ENCODE measurements around the gene SH3BP5.

Gene SH3BP5

DNA sequence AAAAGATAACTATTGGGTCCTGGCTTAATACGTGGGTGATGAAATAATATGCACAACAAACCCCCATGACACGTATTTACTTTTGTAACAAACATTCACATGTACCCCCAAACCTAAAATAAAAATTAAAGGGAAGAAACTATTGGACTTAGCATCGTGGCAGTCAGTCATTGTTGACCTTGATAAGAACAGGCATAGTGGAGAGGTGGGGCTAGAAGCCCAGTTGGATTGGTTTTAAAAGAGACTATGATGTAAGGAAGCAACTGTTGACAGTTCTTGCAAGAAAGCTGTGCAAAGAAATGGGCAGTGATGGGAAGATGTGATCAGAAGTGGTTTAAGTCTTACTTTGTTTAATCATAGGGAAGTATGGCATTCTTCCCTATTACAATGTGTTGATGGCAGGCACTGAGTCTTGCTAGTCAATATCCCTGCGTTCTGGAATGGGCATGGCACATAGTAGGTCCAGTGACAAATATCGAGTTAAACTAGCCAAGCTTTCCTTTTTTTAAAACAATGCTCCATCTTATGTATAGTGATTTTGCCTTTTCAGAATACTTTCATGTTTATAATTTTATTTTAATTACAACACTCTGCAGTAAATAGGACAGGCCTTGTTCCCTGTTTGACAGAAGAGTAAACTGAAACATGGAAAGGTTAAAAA, 88.4 kb downstream of the SH3BP5 start:
- DNase-seq = no peak

DNA sequence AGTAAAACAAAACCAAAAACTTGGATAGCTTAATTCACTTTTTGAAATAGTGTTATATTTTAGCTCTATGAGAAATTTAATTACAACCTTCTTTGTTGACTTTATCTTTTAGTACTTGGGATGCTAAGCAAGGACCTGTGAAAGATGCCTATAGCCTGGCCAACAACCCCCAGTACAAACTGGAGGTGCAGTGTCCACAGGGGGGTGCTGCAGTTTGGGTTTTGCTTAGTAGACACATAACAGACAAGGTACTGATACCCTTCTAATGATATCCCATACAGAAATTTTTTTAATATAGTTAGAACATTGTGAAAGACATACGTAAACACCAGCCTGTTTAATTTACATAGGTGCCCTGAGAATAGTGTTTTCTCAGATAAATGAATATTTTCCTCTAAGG, 91.0 kb downstream of the SH3BP5 start:
- peak in 4 of 5 donors; percentile 15 to 45 (median 36) for DNase-seq

DNA sequence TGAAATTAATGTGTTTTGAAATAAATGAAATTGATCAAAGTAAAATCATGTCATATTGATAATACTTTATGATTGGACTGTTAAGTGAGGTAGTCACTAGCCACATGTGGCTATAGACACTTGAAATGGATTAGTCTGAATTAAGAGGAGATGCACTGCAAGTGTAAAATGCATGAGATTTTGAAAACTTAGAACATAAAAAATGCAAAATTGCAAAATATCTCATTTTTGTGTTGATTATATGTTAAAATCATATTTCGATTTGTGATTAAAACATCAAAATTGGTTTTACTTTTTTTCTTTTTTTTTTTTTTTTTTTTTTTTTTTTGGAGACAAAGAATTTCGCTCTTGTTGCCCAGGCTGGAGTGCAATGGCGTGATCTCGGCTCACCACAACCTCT, 103.1 kb downstream of the SH3BP5 start:
- no peak for DNase-seq

DNA sequence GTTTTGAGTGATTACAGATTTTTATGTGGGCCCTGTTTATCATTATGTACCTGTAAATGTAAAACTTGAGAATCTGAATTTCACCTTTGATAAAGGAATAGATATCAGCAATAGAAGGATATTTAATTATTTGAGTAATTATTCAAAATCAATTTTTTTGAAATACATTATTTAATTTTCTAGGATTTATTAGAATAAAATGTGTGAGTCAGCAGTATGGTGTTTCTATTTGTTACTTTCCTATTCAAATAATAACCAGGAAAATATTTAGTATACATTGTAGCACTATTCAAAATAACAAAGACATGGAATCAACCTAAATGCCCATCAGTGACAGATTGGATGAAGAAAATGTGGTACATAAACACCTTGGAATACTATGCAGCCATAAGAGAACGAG, 104.2 kb downstream of the SH3BP5 start:
- no peak for DNase-seq

DNA sequence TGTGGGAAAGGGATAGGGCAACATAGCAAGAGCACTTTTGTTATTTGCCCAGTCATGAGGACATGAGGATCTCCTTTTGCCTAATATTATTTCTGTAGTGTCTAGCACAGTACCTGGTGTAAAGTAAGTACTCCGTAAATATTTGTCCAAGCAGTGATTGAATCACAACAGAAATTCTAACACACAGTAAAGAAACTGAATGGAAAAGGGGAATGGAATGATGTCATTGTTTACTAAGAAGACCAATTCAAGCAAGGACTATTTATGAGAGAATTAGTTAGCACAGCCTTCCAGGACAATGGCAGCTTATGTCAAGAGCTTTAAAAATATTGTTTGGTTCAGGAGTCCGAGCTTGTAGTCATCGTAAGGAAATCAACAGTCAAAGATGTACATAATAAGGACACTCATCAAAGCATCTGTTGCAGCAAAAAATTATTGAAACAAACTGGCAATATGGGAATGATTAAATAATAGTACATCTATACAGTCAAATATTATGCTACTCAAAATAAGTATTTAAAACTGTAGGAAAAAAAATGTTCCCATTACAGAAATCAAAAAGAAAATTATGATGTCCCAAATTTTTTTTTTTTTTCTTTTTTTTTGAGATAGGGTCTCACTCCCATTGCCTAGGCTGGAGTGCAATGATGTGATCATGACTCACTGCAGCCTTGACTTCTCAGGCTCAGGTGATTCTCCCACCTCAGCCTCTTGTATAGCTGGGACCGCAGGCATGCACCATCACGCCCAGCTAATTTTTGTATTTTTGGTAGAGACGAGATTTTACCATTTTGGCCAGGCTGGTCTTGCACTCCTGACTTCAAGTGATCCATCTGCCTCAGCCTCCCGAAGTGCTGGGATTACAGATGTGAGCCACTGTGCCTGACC, 108.5 kb downstream of the SH3BP5 start:
- no peak for DNase-seq

DNA sequence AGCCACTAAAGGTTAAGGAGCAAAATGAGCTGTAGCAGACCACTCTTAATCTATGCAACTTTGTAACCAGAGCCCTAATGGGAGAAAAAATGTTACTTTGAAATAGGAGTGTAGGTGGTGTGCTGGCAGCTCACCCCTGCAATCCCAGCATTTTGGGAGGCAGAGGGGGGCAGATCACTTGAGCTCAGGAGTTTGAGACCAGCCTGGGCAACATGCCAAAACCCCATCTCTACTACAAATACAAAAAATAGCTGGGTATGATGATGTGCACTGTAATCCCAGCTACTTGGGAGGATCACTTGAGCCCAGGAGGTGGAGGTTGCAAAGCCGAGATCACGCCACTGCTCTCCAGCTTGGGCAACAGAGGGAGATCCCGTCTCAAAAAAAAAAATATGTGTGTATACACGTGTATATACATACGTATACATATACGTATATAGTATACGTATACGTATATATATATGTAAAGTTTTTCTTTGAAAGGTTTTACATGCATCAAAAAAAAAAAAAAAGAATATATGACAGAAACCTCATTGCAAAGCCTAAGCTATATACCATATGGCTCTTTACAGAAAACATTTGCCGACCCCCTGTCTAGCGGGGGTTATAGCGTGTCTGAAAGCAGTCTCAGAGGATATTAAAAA, 110.7 kb downstream of the SH3BP5 start:
- no peak for DNase-seq

DNA sequence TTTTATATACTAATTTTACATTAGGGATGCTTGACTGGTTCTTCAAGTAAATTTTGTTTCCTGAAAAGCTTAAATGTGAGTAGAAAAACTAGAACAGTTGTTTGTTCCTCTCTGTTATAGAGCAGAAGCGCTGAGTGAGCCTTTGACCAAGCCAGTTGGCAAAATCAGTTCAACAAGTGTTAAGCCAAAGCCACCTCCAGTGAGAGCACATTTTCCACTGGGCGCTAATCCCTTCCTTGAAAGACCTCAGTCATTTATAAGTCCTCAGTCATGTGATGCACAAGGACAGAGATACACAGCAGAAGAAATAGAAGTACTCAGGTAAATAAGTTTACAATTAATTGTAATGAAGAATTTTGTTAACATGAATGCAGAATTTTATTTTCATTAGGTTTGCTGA, 111.7 kb downstream of the SH3BP5 start:
- no peak for DNase-seq

DNA sequence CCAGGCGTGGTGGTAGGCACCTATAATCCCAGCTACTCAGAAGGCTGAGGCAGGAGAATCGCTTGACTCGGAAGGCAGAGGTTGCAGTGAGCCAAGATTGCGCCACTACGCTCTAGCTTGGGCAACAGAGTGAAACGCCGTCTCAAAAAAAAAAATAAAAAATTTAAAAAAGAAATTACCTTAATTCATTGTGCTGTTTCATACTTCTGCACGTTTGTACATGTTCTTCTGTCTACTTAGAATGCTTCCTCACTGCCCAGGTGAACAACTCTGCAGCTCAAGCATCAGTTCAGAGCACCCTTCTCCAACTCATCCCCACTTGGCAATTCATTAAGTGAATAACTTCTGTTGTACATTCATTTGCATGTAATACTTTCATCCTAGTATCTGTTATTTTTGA, 112.3 kb downstream of the SH3BP5 start:
- no peak for DNase-seq

DNA sequence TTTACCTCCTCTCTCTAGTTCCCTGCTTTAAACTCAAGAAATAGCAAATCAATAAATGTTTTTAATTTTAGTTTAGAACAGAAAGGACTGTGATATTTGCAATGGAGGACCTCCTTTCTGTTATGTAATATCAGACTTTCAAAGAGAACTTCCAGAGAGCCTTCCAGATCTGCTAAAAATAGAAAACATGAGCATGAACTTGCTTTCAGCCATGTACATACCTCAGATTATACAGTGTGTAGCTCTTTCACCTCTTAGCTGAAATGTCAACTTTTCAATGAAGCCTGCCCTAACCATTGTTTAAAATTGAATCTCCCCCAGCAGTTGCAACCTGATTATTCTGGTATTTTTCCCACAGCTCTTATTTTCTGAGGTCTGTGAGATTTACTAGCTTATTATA, 113.7 kb downstream of the SH3BP5 start:
- no peak for DNase-seq

DNA sequence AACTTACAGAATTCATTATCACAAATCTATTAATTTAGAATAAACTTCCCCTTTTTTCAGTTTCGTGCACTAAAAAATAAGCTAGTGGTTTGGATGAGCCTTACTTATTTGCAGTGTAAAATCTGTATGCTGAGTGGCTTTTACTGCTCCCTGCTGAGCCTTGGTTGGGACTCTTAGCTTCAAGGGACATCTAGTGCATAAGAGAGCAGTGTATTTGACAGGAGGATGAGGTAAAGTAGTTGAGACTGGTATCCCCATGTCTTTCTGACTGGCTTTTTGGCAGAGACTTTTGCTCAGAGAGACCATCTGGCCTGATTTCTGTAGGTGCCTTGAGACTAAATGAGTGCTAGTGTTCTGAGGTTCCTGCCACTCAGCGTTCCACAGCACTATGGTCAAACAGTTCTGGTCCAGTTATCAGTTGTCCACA, 114.5 kb downstream of the SH3BP5 start:
- no peak for DNase-seq

DNA sequence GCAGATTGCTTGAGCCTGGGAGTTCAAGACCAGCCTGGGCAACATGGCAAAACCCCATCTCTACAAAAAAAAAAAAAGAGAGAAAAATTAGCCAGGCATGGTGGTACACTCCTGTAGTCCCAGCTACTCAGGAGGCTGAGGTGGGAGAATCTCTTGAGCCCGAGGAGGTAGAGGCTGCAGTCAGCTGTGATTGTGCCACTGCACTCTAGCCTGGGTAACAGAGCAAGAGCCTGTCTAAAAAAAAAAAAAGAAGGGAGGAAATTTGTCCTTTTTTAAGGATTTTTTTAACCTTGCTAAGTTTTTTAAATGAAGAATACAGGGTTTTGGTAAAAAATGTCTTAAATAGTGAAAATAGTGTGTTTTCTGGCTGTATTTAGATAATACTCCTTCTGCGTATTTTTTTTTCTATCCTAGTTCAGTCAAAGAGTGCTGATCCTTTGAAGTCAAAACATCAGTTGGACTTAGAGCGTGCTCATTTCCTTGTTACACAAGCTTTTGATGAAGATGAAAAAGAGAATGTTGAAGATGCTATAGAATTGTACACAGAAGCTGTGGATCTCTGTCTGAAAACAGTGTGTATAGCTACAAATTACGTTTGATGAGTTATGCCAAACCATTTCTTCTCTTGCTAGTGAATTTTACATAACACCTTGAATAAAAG, 115.2 kb downstream of the SH3BP5 start:
- DNase-seq = no peak

DNA sequence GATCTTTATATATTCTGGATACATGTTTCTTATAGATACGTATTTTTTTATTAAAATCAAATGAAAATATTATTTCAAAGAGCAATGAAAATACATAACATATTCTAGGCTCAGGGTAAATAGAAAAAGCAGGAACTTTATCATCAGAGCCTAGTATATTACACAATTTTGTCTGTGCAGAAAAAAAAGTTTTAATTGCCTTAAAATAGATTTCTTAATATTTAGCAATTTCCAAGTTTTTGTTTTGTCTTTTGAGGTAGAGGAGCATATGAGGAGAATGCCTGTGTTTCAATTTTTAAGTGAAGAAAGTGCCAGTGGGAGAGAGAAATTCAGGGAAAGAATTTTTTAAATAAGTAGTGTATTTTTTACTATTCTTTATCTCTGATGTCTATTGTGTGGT, 115.9 kb downstream of the SH3BP5 start:
- DNase-seq = no peak

DNA sequence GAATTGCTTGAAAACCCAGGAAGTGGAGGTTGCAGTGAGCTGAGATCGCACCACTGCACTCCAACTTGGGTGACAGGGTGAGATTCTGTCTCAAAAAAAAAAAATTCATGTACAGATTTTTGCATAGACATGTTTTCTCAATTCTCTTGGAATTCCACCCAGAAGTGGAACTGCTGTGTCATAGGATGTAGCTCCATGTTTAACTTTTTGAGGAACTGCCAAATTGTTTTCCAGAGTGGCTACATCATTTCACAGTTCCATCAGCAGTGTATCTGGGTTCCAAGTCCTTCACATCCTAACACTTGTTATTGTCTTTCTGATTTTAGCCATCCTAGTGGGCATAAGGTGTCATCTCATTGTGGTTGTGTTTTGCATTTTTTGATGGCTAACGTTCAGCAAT, 116.4 kb downstream of the SH3BP5 start:
- no peak for DNase-seq

DNA sequence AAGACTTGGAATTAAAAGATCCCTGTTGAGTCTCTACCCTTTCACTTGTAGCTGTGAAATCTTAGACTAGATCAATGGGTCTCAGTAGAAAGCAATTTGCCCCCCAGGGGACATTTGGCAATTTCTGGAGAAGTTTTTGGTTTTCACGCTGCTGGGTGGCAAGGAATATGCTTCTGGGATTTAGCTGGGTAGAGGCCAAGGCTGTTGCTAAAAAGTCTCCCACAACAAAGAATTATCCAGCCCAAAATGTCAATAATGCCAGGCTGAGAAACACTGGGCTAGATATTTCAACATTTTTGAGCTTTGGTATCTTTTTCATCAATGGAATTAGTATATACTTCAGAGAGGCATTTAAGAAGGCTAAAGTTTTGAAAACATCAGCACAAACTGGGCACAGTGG, 117.6 kb downstream of the SH3BP5 start:
- DNase-seq = no peak

DNA sequence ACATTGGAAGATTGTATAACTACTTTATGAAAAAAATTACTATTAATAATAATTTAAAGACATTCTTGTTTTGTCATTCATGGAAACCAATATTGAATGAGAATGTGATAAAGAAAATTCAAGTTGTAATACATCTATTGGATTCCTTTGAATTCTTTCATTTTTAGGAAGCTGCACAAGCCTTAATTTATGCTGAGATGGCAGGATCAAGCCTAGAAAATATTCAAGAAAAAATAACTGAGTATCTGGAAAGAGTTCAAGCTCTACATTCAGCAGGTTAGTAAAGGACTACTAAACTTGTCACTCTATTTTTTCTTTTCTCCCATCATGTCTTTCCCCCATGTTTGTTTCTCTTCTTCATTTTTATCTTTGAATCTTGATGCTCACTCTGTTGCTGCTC, 120.4 kb downstream of the SH3BP5 start:
- no peak for DNase-seq

DNA sequence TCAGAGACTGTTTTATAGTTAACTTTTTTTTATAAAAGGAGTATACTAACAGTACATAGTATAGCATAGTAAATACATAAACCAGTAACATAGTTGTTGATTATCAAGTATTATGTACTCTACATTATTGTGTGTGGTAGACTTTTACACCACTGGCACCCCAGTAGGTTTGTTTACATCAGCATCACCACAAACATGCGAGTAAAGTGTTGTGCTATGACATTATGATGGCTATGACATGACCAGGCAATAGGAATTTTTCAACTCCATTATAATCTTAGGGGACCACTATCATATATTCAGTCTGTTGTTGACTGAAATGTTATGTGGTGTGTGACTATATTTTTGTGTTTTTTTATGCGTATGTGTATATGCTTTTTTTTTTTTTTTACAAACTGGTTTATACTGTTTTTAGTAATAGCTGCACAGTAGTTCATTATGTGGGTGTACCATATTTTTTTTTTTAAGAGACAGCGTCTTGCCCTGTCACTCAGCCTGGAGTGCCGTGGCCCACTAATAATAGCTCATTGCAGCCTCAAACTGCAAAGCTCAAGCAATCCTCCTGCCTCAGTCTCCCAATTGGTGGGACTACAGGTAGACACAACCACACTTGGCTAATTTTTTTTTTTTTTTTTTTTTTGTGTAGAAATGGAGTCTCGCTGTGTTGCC, 124.4 kb downstream of the SH3BP5 start:
- no peak for DNase-seq

DNA sequence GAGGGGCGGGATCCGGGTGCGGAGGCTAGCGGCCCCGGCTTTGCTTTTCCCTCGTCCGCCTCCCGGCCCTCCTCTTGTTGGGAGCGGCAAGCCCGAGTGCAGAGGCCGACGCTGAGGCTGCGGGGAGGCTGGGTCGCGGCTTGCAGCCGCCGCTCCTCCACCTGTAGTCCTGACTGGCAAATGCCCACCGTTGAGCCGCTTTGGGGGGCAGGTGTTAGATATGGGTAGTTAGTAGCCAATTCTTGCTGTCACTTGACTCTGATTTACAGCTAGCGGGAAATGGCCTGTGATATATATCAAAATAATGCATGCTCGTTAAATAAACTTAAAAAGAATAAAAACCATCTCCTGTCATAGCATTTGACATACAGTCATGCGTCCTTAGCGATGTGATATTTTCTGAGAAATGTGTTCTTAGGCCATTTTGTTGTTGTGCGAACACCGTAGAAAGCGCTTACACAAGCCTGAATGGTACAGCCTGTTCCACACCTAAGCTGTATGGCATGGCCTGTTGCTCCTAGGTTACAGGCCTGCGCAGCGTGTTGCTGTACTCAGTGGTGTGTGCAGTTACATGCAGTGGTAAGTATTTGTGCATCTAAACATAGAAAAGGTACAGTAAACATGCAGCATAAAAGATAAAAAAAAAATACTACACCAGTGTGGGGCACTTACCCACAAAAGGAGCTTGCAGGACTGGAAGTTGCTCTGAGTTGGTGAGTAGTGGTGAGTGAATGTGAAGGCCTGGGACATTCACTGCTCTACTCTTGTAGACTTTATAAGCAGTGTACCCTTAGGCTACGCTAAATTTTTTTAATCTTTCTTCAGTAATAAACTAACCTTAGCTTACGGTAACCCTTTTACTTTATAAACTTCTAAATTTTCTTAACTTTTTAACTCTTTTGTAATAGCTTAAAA, 125.5 kb downstream of the SH3BP5 start:
- peak in 2 of 5 donors; percentile 12 to 58 for DNase-seq

DNA sequence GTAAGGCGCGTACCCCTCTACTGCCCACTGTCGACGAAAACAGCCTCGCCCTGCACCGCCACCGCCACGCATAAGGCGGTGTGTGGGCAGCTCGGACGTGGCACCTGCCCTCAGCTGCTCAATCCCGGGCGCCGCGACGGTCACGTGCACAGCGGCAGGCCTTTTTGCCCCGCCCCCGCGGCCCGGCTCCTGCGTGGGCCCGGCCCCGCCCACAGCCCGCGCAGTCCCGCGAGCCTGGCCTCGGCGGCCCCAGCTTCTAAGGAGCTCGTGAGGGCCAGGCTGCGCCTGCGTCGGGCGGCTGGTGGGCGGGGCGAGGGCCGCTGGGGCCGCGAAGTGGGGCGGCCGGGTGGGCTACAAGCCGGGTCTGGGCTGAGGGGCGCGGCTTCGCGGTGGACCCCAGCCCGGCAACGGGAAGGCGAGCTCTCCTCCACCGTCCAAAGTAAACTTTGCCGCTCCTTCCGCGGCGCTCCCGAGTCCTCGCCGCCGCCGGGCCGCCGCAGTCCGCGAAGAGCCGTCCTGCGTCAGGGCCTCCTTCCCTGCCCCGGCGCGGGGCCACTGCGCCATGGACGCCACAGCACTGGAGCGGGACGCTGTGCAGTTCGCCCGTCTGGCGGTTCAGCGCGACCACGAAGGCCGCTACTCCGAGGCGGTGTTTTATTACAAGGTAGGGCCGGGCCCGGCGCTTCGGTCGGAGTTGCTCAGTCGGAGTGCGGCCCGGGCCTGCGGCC, 126.3 kb downstream of the SH3BP5 start, which contains the start of gene CAPN7:
TSS of gene CAPN7 (plus strand) at position 313 of the 728 bp plus-strand sequence. CDS start at position 563, 250 bp downstream.
- peak; percentile 90 to 97 (median 93) for DNase-seq

DNA sequence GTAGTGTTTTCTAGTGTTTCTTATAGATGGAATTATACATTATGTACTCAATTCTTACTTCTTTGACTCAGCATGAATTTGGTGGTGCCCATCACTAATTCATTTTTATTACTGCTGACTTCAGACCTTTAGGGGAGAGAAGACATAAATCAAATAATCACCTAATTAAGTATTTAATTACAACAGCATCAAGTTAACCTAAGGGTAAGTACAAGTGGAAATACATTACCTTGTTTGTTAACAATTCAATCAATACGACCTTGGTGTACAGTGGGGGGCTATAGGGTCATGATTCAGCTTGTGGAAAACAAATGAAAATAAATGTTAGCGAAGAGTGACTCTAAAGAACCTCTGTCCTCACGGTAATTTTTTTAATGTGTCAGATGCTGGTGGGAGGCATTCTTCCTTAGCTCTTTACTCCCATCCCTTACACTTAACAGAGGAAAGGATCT, 126.9 kb downstream of the SH3BP5 start:
- no peak for DNase-seq
